Skin of body (tissue), 2 donors: Measurements from ENCODE around the gene IL12RB1. TPM values are rescaled to one million over a fixed set of nuclear protein-coding genes. Genes with fewer than 3 reads are reported as not detected.

Experiments
- DNase-seq: peaks from one replicate; lab custom pipeline; 2025; lab: John Stamatoyannopoulos, UW
- total RNA-seq: library from RNA; depleted of rRNA; stranded (reverse); fragments of >200 nt; gene quantifications from one replicate; pipeline ENCODE4 v1.2.3, GENCODE V29; 2014

Gene IL12RB1
- total RNA-seq, 1 donor from 2014 or later = 0.10 TPM

DNA sequence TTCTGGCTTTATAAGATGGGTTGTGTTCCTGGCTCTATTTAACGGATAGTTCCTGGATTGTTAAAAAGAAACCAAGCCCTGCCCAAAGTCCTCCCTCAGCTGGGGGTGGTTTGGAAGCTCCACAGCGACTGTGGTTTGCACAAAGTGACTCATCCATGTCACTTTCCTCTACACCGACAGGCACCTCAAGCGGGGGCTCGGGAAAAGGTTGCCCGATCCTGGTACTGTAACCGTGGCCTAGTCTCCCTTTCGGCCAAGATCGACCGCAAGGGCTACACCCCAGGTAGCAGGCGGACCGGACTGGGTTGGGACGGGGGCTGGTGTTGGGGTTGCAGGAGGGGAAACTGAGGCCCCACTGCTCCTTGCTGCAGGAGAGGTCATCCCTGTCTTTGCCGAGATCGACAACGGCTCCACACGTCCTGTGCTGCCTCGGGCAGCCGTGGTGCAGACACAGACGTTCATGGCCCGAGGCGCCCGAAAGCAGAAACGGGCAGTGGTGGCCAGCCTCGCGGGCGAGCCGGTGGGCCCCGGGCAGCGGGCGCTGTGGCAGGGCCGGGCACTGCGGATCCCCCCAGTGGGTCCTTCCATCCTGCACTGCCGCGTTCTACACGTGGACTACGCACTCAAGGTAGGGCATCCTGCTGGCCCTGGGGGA is 77.2 kb downstream of the IL12RB1 start:
- DNase-seq = no peak

Other genes with a start within 250 kb of the IL12RB1 start
- 3.4 TPM for gene JAK3, start 239.0 kb downstream of the IL12RB1 start, total RNA-seq
- 1,075 TPM for gene RPL18A, start 227.0 kb downstream of the IL12RB1 start, total RNA-seq
- not detected for gene SLC5A5, start 215.0 kb downstream of the IL12RB1 start, total RNA-seq
- gene CCDC124, start 153.9 kb downstream of the IL12RB1 start, total RNA-seq = 22.3 TPM
- 2.2 TPM for gene KCNN1, start 119.8 kb downstream of the IL12RB1 start, total RNA-seq
- gene ARRDC2, start 78.8 kb downstream of the IL12RB1 start, total RNA-seq = 10.7 TPM
- gene MAST3, start 10.8 kb upstream of the IL12RB1 start, total RNA-seq = 4.3 TPM
- gene PIK3R2, start 66.2 kb upstream of the IL12RB1 start, total RNA-seq = 7.7 TPM
- gene IFI30, start 86.9 kb upstream of the IL12RB1 start, total RNA-seq = 9.0 TPM
- 2.3 TPM for gene MPV17L2, start 106.3 kb upstream of the IL12RB1 start, total RNA-seq
- gene RAB3A, start 117.1 kb upstream of the IL12RB1 start, total RNA-seq = 3.0 TPM
- gene PDE4C, start 139.5 kb upstream of the IL12RB1 start, total RNA-seq = 0.49 TPM
- gene IQCN, start 187.5 kb upstream of the IL12RB1 start, total RNA-seq = 0.99 TPM
- gene JUND, start 194.7 kb upstream of the IL12RB1 start, total RNA-seq = 129 TPM
- gene LSM4, start 236.1 kb upstream of the IL12RB1 start, total RNA-seq = 69.0 TPM